Neuronal stem cell (in vitro differentiated cells): ENCODE measurements around the gene PRPS1.

Source experiments
- DNase-seq: peaks from one replicate; pipeline ENCODE4 v3.0.0-alpha.2; 2013; ENCODE audit warnings: low spot score
- H2AFZ ChIP-seq: one replicate; pipeline ENCODE4 v1.6.1; 2013; ENCODE audit warnings: mild to moderate bottlenecking, low read length, inconsistent platforms
- H2AK5ac ChIP-seq: 2 replicates; pipeline ENCODE4 v1.6.1; 2013; ENCODE audit warnings: low read depth, mild to moderate bottlenecking, inconsistent platforms, low read length, moderate library complexity, mixed read lengths
- H2BK120ac ChIP-seq: 2 replicates; pipeline ENCODE4 v1.6.1; 2013; ENCODE audit warnings: low read depth, mild to moderate bottlenecking, inconsistent platforms, low read length, moderate library complexity, mixed read lengths
- H2BK12ac ChIP-seq: one replicate; pipeline ENCODE4 v1.6.1; 2013; ENCODE audit warnings: low read length, inconsistent platforms
- H2BK15ac ChIP-seq: 2 replicates; pipeline ENCODE4 v1.6.1; 2013; ENCODE audit warnings: mild to moderate bottlenecking, low read length, inconsistent platforms, mixed read lengths
- H2BK5ac ChIP-seq: one replicate; pipeline ENCODE4 v1.6.1; 2013; ENCODE audit warnings: inconsistent platforms, mild to moderate bottlenecking, low read length, moderate library complexity
- H3K14ac ChIP-seq: one replicate; pipeline ENCODE4 v1.6.1; 2013; ENCODE audit warnings: low read length, inconsistent platforms
- H3K18ac ChIP-seq: 2 replicates; pipeline ENCODE4 v1.6.1; 2013; ENCODE audit warnings: low read length, inconsistent platforms
- H3K23ac ChIP-seq: 2 replicates; pipeline ENCODE4 v1.6.1; 2013; ENCODE audit warnings: low read depth, mild to moderate bottlenecking, mixed read lengths, low read length, inconsistent platforms; ENCODE audit not compliant: poor library complexity
- H3K27ac ChIP-seq: replicated peaks from 3 replicates; pipeline ENCODE4 v1.5.1; 2013; ENCODE audit warnings: low read length, inconsistent platforms
- H3K27me3 ChIP-seq, 3 experiments: 2 replicates each; pipeline ENCODE4 v1.6.1; 2013; ENCODE audit warnings: low read length in 3 of 3, mild to moderate bottlenecking in 2 of 3, inconsistent platforms in 1 of 3, low read depth in 1 of 3, mixed read lengths in 1 of 3, moderate library complexity in 1 of 3; ENCODE audit not compliant: control insufficient read depth in 3 of 3, insufficient read depth in 3 of 3
- H3K36me3 ChIP-seq, 2 donors: replicated peaks in 1 of 2; 2 replicates each; pipeline ENCODE4 v1.6.1; 2013; ENCODE audit warnings: low read length in 2 of 2; ENCODE audit not compliant: control insufficient read depth in 2 of 2, insufficient read depth in 2 of 2
- H3K4ac ChIP-seq: 2 replicates; pipeline ENCODE4 v1.6.1; 2013; ENCODE audit warnings: inconsistent platforms, mild to moderate bottlenecking, low read length, moderate library complexity
- H3K4me1 ChIP-seq, 2 donors: 1 replicate in 1 of 2; 2 replicates in 1 of 2; pipeline ENCODE4 v1.6.1; 2013; ENCODE audit warnings: low read length in 2 of 2, low read depth in 1 of 2; ENCODE audit not compliant: control insufficient read depth in 2 of 2, insufficient read depth in 1 of 2
- H3K4me2 ChIP-seq: one replicate; pipeline ENCODE4 v1.6.1; 2013; ENCODE audit warnings: mild to moderate bottlenecking, low read length, inconsistent platforms; ENCODE audit not compliant: insufficient read depth, poor library complexity, severe bottlenecking
- H3K4me3 ChIP-seq, 2 donors: 2 replicates each; pipeline ENCODE4 v1.5.1; 2013; ENCODE audit warnings: low read length in 2 of 2, mild to moderate bottlenecking in 2 of 2, inconsistent platforms in 1 of 2, moderate library complexity in 1 of 2
- H3K79me1 ChIP-seq: one replicate; pipeline ENCODE4 v1.6.1; 2013; ENCODE audit warnings: low read depth, mild to moderate bottlenecking, inconsistent platforms, low read length, moderate library complexity
- H3K9ac ChIP-seq: one replicate; pipeline ENCODE4 v1.6.1; 2013; ENCODE audit warnings: mild to moderate bottlenecking, low read depth, low read length, inconsistent platforms; ENCODE audit not compliant: poor library complexity
- H3K9me3 ChIP-seq, 2 donors: replicated peaks in 1 of 2; 2 replicates each; pipeline versions ENCODE3 to v1.6.1; 2013; ENCODE audit warnings: low read length in 2 of 2, mild to moderate bottlenecking in 2 of 2, inconsistent platforms in 1 of 2, low read depth in 1 of 2, mixed read lengths in 1 of 2, moderate library complexity in 1 of 2; ENCODE audit not compliant: control insufficient read depth in 2 of 2, insufficient read depth in 1 of 2
- H4K8ac ChIP-seq: one replicate; pipeline ENCODE4 v1.6.1; 2013; ENCODE audit warnings: low read depth, mild to moderate bottlenecking, inconsistent platforms, low read length, moderate library complexity
- H4K91ac ChIP-seq: one replicate; pipeline ENCODE4 v1.6.1; 2013; ENCODE audit warnings: low read length, low read depth, mild to moderate bottlenecking, inconsistent platforms; ENCODE audit not compliant: poor library complexity
- WGBS, 2 donors: extraction: QIAGEN DNeasy Blood & Tissue Kit; methylation state at CpG; one replicate each; pipeline ENCODE4 v1.1.7; 2013; ENCODE audit warnings: missing lambda C conversion rate in 2 of 2, mixed read lengths in 1 of 2; ENCODE audit not compliant: insufficient read length in 2 of 2, insufficient replicate concordance in 1 of 2; ENCODE audit errors: extremely low coverage in 2 of 2; 5-methylcytosine and 5-hydroxymethylcytosine counted together

PRPS1 gene

DNA sequence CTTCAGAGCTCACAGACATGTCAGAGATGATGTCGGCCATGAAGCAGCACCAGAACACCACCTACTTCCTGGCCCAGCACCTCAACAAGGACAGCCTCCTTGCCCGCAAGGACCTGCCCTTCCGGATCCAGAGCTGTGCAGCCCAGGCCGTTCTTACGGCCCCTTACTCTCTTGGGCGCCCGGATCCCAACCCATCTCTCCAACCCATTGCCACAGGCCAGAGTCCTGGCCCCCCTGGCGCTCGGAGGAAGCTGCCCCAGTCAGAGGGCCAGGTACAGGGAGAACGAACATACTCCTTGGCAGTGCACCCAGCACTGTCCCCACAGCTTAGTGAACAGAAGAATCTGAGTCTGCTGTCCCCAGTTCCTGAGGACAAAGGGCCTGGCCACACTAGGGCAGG is 27.9 kb upstream of the PRPS1 start:
- Histone ChIP-seq H3K4ac (no peak overlapping the region), H2BK12ac (no peak overlapping the region), H3K4me1 (no peaks in the 10 kb centered on the region), H3K4me3 (no peak overlapping the region), H2BK120ac (no peak overlapping the region), H2BK15ac (no peak overlapping the region), H3K27ac (no peak overlapping the region), H3K18ac (no peak overlapping the region), H2BK5ac (no peak overlapping the region), H3K14ac (no peak overlapping the region), H3K27me3 (no peaks in the 10 kb centered on the region), H3K79me1 (no peaks in the 10 kb centered on the region), H2AK5ac (no peak overlapping the region), H2AFZ (no peak overlapping the region), H4K8ac (no peak overlapping the region), H3K9me3 (no peaks in the 10 kb centered on the region), H3K23ac (no peak overlapping the region), H3K4me2 (no peak overlapping the region), H4K91ac (no peak overlapping the region), H3K36me3 (no peaks in the 10 kb centered on the region), H3K9ac (no peak overlapping the region)
- WGBS, 2 donors: no CpG with 5 or more reads among the region's 10 CpGs
- DNase-seq: no peak

DNA sequence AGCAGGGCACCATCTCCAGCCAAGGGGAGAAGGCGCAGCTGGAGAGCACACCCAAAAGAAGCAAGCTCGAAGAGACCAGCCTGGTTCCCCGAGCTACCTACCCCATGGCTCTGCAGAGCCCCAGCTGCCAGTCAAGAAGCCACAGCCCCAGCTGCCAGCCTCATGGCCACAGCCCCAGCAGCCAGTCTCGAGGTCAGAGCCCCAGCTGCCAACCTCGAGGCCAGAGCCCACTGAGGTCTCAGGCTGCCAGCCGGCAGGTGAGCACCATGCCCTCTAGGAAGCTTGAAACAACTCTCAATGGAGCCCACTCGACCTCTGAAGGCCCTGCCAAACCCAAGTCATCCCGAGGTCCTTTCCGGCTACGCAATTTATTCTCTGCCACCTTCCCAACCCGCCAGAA is 27.0 kb upstream of the PRPS1 start:
- no peak overlapping the region for H4K8ac ChIP-seq
- H3K27me3 ChIP-seq: no peaks in the 10 kb centered on the region
- H3K4me1 ChIP-seq: no peaks in the 10 kb centered on the region
- H3K4me2 ChIP-seq: no peak overlapping the region
- no peak overlapping the region for H2AK5ac ChIP-seq
- no peak overlapping the region for H2BK5ac ChIP-seq
- no peak overlapping the region for H3K14ac ChIP-seq
- no peak overlapping the region for H4K91ac ChIP-seq
- H3K9ac ChIP-seq: no peak overlapping the region
- no peak overlapping the region for H3K18ac ChIP-seq
- no peaks in the 10 kb centered on the region for H3K36me3 ChIP-seq
- H3K4ac ChIP-seq: no peak overlapping the region
- H3K27ac ChIP-seq: no peak overlapping the region
- no peaks in the 10 kb centered on the region for H3K79me1 ChIP-seq
- no peak overlapping the region for H2BK120ac ChIP-seq
- no peak overlapping the region for H3K4me3 ChIP-seq
- no peak overlapping the region for H2BK12ac ChIP-seq
- no peaks in the 10 kb centered on the region for H3K9me3 ChIP-seq
- H3K23ac ChIP-seq: no peak overlapping the region
- no CpG with 5 or more reads among the region's 11 CpGs for WGBS, 2 donors
- DNase-seq: no peak
- H2AFZ ChIP-seq: no peak overlapping the region
- no peak overlapping the region for H2BK15ac ChIP-seq

DNA sequence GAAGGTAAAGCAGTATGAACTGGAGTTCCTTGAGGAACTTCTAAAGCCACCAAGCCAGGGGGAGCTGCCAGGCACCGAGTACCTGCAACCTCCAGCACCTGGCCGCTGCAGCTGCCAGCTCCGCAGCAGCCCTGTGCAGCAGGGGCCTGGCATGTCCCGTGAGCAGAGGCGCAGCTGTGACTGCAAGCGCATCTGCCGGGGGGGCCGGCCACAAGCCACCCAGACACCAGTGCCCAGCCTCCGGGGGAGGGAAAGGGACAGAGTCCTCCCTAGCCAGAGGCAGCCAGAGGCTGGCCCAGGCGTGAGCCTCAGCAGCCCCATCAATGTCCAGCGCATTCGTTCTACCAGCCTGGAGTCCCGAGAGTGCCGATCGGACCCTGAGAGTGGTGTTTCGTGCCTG is 26.6 kb upstream of the PRPS1 start:
- Histone ChIP-seq H2AFZ (no peak overlapping the region), H4K8ac (no peak overlapping the region), H4K91ac (no peak overlapping the region), H3K79me1 (no peaks in the 10 kb centered on the region), H3K9me3 (no peaks in the 10 kb centered on the region), H2BK120ac (no peak overlapping the region), H3K4me1 (no peaks in the 10 kb centered on the region), H3K23ac (no peak overlapping the region), H3K27me3 (no peaks in the 10 kb centered on the region), H3K18ac (no peak overlapping the region), H3K27ac (no peak overlapping the region), H3K9ac (no peak overlapping the region), H2AK5ac (no peak overlapping the region), H2BK5ac (no peak overlapping the region), H3K36me3 (no peaks in the 10 kb centered on the region), H3K4me2 (no peak overlapping the region), H2BK15ac (no peak overlapping the region), H3K14ac (no peak overlapping the region), H3K4me3 (no peak overlapping the region), H3K4ac (no peak overlapping the region), H2BK12ac (no peak overlapping the region)
- no CpG with 5 or more reads among the region's 16 CpGs for WGBS, 2 donors
- DNase-seq: no peak

DNA sequence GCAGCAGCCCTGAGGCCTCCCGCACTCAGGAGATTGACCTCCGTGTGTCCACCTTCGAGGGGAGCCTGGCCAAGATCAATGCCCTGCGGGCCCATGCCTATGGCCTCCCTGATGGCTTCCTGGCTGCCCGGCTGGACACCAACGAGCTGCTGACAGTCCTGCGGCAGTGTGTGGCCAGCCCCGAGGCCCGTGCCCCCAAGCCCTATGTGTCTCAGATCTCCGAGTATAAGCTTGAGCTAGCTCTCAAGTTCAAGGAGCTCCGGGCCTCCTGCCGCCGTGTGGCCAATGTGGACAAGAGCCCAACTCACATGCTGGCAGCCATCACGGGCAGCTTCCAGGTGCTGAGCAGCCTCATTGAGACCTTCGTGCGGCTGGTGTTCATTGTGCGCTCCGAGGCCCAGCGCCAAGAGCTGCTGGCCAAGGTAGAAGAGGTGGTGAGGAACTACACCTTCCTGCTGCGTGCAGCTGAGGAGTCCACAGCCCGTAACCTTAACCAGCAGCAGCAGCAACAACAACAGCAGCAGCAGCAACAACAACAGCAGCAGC is 25.5 kb upstream of the PRPS1 start:
- Histone ChIP-seq H3K27ac (no peak overlapping the region), H2BK5ac (no peak overlapping the region), H2BK12ac (no peak overlapping the region), H3K27me3 (no peaks in the 10 kb centered on the region), H2AK5ac (no peak overlapping the region), H3K14ac (no peak overlapping the region), H3K4me1 (no peaks in the 10 kb centered on the region), H2BK15ac (peak overlapping the region; percentile 26), H2AFZ (no peak overlapping the region), H3K23ac (no peak overlapping the region), H3K18ac (peak overlapping the region; percentile 38), H3K9ac (no peak overlapping the region), H3K79me1 (no peaks in the 10 kb centered on the region), H3K4ac (no peak overlapping the region), H3K9me3 (no peaks in the 10 kb centered on the region), H4K8ac (no peak overlapping the region), H3K4me2 (peak overlapping the region; percentile 11), H2BK120ac (no peak overlapping the region), H3K4me3 (no peak overlapping the region), H4K91ac (no peak overlapping the region), H3K36me3 (no peaks in the 10 kb centered on the region)
- no peak for DNase-seq
- no CpG with 5 or more reads among the region's 21 CpGs for WGBS, 2 donors
